Bronchial epithelial cell (primary cell): ENCODE data around the gene SPRED3. TPM values are rescaled to one million over a fixed set of nuclear protein-coding genes. Genes with fewer than 3 reads are reported as not detected.
"Not testable (repeated sequence)": the region's sequence is repeated elsewhere in the genome, so short reads cannot be mapped to it uniquely, and the experiment has no call there.

Experiments
- DNase-seq: peaks from one replicate; pipeline ENCODE4 v3.0.0-alpha.2; 2010; ENCODE audit warnings: low read depth
- FAIRE-seq: peaks from 2 replicates; lab custom pipeline; 2011; peaks lifted over from hg19 to GRCh38; lab: Jason Lieb, UNC
- H3K27me3 ChIP-seq: 2 replicates; pipeline ENCODE4 v1.5.1; 2011; ENCODE audit warnings: low read length; ENCODE audit not compliant: control insufficient read depth, insufficient read depth
- H3K36me3 ChIP-seq: 2 replicates; pipeline ENCODE4 v1.5.1; 2011; ENCODE audit warnings: low read length; ENCODE audit not compliant: control insufficient read depth, insufficient read depth
- H3K4me3 ChIP-seq: 2 replicates; pipeline ENCODE4 v1.5.1; 2011; ENCODE audit warnings: mild to moderate bottlenecking, low read depth, low read length, control low read depth
- CTCF ChIP-seq: IDR thresholded peaks from 2 replicates; pipeline ENCODE4 v1.5.1; 2011; ENCODE audit warnings: mild to moderate bottlenecking, moderate library complexity, low read length, control low read depth, inconsistent platforms; ENCODE audit not compliant: insufficient read depth, severe bottlenecking
- total RNA-seq: library from RNA; depleted of rRNA; stranded (reverse); fragments of >200 nt; gene quantifications from 2 replicates; pipeline ENCODE4 v1.2.1, GENCODE V29; 2014

The SPRED3 gene
- total RNA-seq, 1 donor from 2014 or later = 0.26 TPM

- FAIRE-seq = no peak
These were observed 16.8 kb downstream of the SPRED3 start for GRCh38 chr19:38405276-38405675.

GRCh38 chr19:38409631-38410133 lies 21.2 kb downstream of the SPRED3 start:
- FAIRE-seq (peak; percentile 88), DNase-seq (no peak)
- Histone ChIP-seq H3K36me3 (peaks cover 12% of the 10 kb centered on the region), H3K27me3 (no peaks in the 10 kb centered on the region), H3K4me3 (no peak overlapping the region)
- TF ChIP-seq CTCF = no peak

More at GRCh38 chr19:38405276-38405675, 16.8 kb downstream of the SPRED3 start:
- no peak for DNase-seq
- Histone ChIP-seq H3K27me3 (no peaks in the 10 kb centered on the region), H3K36me3 (peaks cover 12% of the 10 kb centered on the region), H3K4me3 (no peak overlapping the region)
- TF ChIP-seq CTCF = no peak

- not testable (repeated sequence) for H3K27me3 ChIP-seq, H3K36me3 ChIP-seq, DNase-seq, FAIRE-seq, H3K4me3 ChIP-seq
These were observed 21.9 kb downstream of the SPRED3 start for GRCh38 chr19:38410407-38410806.

- H3K36me3 ChIP-seq = peaks cover 6% of the 10 kb centered on the region
- FAIRE-seq (no peak), DNase-seq (no peak)
- H3K27me3 ChIP-seq = no peaks in the 10 kb centered on the region
- no peak overlapping the region for H3K4me3 ChIP-seq
- no peak for TF ChIP-seq CTCF
These were observed 22.7 kb downstream of the SPRED3 start for GRCh38 chr19:38411041-38411712.

- not testable (repeated sequence) for H3K36me3 ChIP-seq, H3K27me3 ChIP-seq, FAIRE-seq, H3K4me3 ChIP-seq, DNase-seq
These were observed 23.4 kb downstream of the SPRED3 start for GRCh38 chr19:38411898-38412297.

- no peak for DNase-seq
- Histone ChIP-seq H3K36me3 (no peaks in the 10 kb centered on the region), H3K4me3 (no peak overlapping the region), H3K27me3 (no peaks in the 10 kb centered on the region)
- TF ChIP-seq CTCF = no peak
- FAIRE-seq = no peak
These were observed 24.0 kb downstream of the SPRED3 start for GRCh38 chr19:38412491-38412890.

GRCh38 chr19:38412961-38413360 lies 24.5 kb downstream of the SPRED3 start:
- Histone ChIP-seq H3K36me3 (no peaks in the 10 kb centered on the region), H3K27me3 (no peaks in the 10 kb centered on the region), H3K4me3 (no peak overlapping the region)
- TF ChIP-seq CTCF = no peak
- FAIRE-seq = no peak
- no peak for DNase-seq
